Lower leg skin (tissue), 3 donors: ENCODE data around the gene COL2A1.

ENCODE experiments used
- POLR2A ChIP-seq, 2 donors: fragments of 450-650 bp; IDR thresholded peaks; one replicate each; pipeline ENCODE4 v1.6.1; 2016 to 2017; ENCODE audit warnings: antibody characterized with exemption in 2 of 2, mild to moderate bottlenecking in 1 of 2, moderate library complexity in 1 of 2
- TF ChIP-seq, protein P1 (sequence below), 3 donors: fragments of 450-650 bp; IDR thresholded peaks; one replicate each; pipeline ENCODE4 v1.5.1; 2016; ENCODE audit warnings: antibody characterized with exemption in 3 of 3, mild to moderate bottlenecking in 3 of 3, moderate library complexity in 2 of 3

DNA sequence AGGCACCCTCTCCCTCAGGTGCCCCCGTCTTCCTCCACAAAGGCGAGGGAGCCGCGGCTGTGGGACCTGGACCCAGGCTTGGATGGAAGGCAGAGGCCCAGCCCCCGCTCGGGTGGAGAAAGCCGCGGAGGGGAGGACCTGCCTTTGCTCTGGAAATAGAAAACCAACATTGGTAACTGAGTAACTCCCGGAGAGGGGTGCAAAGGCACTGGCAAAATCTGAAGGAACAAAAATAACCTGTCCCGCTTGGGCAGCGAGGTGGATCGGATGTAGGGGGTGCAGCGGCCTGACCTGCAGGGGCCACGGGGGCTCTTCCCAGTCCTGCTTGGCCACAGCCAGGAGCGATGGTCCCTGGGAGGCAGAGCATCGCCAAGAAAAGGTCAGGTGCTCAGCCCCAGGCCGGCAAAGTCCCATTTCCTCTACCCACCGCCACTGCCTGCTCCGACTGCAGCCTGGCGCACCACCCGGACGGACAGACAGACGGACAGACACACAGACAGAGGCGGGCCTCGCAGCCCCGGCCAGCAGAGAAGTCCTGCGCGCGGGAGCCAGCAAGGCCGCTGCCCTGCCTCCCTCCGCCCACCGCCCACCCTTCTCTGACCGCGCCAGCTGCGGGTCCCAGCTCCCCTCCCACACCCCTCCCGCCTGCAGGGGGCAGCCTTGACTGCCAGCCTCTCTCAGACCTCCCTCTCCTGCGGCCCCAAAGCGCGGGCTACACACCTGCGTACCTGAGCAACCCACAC lies 62.2 kb downstream of the COL2A1 start:
- no peak for TF ChIP-seq POLR2A (IDR thresholded peaks at IDR 0.05)
- TF ChIP-seq, protein P1, sequence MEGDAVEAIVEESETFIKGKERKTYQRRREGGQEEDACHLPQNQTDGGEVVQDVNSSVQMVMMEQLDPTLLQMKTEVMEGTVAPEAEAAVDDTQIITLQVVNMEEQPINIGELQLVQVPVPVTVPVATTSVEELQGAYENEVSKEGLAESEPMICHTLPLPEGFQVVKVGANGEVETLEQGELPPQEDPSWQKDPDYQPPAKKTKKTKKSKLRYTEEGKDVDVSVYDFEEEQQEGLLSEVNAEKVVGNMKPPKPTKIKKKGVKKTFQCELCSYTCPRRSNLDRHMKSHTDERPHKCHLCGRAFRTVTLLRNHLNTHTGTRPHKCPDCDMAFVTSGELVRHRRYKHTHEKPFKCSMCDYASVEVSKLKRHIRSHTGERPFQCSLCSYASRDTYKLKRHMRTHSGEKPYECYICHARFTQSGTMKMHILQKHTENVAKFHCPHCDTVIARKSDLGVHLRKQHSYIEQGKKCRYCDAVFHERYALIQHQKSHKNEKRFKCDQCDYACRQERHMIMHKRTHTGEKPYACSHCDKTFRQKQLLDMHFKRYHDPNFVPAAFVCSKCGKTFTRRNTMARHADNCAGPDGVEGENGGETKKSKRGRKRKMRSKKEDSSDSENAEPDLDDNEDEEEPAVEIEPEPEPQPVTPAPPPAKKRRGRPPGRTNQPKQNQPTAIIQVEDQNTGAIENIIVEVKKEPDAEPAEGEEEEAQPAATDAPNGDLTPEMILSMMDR (IDR thresholded peaks at IDR 0.05): no peak
